Fibroblast of pulmonary artery (primary cell): ENCODE results near the gene MSI2.

Experiments used
- DNase-seq: peaks from one replicate; pipeline ENCODE4 v3.0.0-alpha.2; 2010; ENCODE audit warnings: low read depth
- H3K4me3 ChIP-seq: replicated peaks from 2 replicates; pipeline ENCODE4 v1.5.1; 2011; ENCODE audit warnings: low read depth, mild to moderate bottlenecking, control low read depth, low read length, moderate library complexity
- TF ChIP-seq, protein P1 (sequence below): IDR thresholded peaks from 2 replicates; pipeline ENCODE4 v1.5.1; 2011; ENCODE audit warnings: mild to moderate bottlenecking, control low read depth, low read length, inconsistent platforms; ENCODE audit errors: missing control alignments

Gene MSI2

GRCh38 chr17:57439651-57440050 lies 183.3 kb downstream of the MSI2 start:
- peak; percentile 42 for DNase-seq
- H3K4me3 ChIP-seq = no peak overlapping the region
- TF ChIP-seq, protein P1, sequence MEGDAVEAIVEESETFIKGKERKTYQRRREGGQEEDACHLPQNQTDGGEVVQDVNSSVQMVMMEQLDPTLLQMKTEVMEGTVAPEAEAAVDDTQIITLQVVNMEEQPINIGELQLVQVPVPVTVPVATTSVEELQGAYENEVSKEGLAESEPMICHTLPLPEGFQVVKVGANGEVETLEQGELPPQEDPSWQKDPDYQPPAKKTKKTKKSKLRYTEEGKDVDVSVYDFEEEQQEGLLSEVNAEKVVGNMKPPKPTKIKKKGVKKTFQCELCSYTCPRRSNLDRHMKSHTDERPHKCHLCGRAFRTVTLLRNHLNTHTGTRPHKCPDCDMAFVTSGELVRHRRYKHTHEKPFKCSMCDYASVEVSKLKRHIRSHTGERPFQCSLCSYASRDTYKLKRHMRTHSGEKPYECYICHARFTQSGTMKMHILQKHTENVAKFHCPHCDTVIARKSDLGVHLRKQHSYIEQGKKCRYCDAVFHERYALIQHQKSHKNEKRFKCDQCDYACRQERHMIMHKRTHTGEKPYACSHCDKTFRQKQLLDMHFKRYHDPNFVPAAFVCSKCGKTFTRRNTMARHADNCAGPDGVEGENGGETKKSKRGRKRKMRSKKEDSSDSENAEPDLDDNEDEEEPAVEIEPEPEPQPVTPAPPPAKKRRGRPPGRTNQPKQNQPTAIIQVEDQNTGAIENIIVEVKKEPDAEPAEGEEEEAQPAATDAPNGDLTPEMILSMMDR = no peak

DNA sequence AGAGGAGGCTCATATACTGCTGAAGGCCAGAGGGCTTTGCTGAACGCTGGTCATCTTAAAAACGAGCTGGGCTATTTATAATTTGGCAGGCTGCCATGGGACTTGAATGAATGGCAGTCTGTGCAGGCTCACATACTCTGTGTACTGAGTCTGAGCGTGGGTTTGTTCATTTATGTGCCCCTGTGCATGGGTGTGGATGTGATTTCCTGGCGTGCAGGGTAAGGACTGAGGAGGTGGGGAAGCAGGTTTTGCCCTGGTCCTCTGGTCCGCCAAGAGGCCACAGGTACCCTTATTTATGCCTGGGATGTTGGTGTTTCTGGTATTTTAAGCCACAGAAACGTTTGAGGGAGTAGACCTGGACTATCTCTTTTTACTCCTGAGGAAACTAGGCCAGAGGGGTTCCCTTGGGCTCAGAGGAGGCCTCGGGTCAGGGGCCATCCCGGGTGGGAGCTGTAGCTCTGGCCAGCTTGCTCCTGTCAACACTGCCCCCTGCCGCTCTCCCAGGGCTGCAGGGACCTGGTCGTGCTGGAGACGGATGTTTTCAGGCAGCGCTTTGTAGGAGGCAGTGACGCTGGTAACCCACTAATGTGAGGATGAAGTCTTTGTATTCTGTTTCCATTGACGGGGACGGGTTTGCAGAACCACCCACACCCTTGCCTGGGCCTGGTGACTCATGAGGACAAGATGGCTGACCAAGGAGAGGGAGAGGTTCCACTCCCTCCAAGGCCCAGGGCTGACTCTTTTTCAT lies 184.4 kb downstream of the MSI2 start:
- TF ChIP-seq, protein P1 = peak; percentile 59
- peak; percentile 92 for DNase-seq
- H3K4me3 ChIP-seq = no peak overlapping the region

GRCh38 chr17:57441270-57441600 lies 184.9 kb downstream of the MSI2 start:
- DNase-seq = no peak
- TF ChIP-seq, protein P1 = no peak
- no peak overlapping the region for H3K4me3 ChIP-seq

GRCh38 chr17:57442401-57442823 lies 186.1 kb downstream of the MSI2 start:
- H3K4me3 ChIP-seq = no peak overlapping the region
- TF ChIP-seq, protein P1 = no peak
- peak; percentile 49 for DNase-seq

DNA sequence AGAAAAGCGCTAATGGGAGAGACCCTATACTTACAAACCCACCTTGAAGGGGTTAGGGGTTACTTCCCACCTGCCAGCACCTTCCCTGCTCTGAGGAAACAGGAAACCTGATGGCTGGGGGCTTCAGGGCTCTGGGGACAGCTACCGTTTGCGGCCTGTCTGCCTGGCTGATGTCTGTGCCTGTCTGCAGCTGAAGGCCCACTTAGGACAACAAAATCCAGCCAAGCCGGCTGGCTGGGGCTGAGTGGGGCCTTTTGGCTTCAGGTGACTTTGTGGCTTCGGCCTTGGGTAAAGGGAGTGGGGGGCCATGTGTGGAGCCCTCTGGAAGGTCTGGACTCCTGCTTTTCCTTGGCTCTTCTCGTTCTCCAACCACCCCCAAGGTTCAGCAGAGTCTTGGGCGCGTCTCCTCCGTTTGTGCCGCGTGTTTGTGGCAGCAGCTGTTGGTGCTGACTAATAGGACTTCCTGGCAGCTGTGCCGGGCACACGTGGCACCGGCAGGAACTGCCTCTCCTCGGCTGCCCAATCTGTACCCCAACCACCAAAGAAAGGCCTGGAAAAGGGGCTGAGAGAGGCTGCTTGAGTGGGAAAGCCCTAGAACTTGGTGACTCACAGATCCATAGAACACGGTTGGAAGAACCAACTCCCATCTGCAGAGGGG lies 186.7 kb downstream of the MSI2 start:
- H3K4me3 ChIP-seq = no peak overlapping the region
- TF ChIP-seq, protein P1 = no peak
- no peak for DNase-seq

DNA sequence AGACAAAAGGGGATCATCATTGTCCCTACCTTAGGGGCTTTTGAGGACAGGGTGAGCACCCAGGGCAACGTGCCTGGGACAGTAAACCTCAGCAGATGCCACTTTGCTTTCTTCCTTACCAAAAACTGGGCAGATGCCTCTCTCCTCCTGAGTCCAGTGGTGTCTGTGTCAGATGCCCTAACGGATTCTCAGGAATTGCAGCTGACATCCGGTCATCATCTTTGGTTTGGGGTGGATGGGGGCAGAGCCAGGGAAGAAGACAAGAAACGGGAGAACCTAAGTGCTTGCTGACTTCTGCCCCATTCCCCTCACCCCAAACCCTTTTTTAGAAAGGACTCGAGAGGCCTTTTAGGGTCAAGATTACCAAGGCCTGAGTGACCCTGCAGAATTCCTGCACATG lies 187.5 kb downstream of the MSI2 start:
- H3K4me3 ChIP-seq = no peak overlapping the region
- TF ChIP-seq, protein P1 = no peak
- no peak for DNase-seq
